Embryonic facial prominence (tissue), 1 donor: Measurements from ENCODE around the gene SMYD3.
"Not testable (repeated sequence)": the region's sequence is repeated elsewhere in the genome, so short reads cannot be mapped to it uniquely, and the experiment has no call there.

ENCODE experiments used
- DNase-seq: peaks from one replicate; pipeline ENCODE4 v3.0.0-alpha.2; 2016; ENCODE audit errors: extremely low spot score

SMYD3 gene

DNA sequence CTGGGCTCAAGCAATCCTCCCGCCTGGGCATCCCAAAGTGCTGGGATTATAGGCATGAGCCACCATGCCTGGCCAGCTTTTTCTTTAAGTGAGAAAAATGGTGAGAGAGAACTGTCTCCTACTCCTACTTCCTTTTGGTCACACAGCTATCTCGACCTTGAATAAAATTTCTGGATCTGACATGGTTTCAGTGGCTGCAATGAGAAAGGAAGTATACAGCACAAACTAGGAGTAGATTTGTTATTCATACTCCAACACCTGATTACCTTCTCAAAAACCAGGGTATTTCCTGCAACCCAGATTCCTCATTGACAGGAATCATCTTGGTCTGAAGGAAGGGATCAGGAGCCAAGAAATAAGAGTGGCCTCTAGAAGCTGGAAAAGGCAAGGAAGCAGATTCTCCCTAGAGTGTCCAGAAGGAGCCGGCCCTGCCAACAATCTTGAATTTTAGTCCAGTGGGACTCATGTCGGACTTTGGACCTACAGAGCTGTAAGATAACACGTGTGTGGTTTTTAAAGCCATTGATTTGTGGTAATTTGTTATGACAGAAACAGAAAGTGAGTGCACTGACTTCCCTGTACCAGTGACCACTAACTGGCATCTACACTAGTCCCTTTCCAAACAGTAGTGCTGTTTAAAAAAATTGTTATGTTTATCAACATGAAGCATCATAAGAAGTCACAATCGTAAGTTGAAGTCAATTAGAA is 516.6 kb downstream of the SMYD3 start:
- no peak for DNase-seq

DNA sequence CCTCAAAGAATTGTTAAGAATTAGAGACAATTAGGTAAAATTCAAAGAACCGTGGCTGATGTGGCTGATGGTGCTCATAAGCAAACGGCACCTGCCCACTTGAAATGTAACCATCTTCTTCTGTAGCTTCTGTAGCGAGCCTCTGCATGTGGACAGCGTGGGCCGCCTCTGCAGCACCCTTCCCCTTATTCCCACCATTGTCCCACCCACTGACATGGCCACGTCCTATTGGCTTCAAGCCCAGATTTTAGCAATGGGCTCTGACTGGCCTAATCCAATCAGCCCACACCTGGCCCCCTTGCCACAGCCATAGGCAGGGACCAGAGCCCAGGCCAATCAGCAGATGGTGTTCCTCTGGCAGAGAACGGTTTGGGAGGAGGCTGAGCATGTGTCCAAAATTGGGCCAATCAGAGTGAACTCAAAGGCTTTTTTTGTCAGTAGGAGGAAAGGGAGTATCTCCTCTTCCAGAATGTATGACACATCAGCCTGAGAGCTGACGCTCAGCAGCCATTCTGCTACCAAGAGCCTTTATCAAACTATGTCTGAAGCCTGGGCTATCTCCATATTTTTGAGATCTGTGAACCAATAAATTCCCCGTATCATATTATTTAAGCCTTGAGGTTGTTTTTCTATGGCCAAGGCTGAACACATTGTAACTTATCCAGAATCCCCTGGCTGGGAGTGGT is 518.5 kb downstream of the SMYD3 start:
- DNase-seq = no peak

GRCh38 chr1:245987997-245988392 is 519.1 kb downstream of the SMYD3 start:
- no peak for DNase-seq

- no peak for DNase-seq
These were observed 519.5 kb downstream of the SMYD3 start for GRCh38 chr1:245987577-245987976.

DNA sequence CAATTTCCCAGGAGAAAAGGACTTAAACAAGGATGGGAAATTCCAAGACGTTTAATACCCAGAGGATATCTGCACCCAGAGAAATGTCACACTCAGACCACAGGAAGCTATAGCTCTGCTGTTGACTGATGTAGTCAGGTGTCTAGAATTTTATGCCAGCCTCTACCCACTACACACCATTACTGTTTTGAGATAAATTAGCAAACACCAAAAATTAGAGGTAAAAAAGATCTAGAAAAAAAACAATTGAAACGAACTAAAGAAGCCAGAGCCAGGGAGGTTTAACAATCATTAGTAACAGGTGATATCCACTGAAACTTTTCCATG is 519.9 kb downstream of the SMYD3 start:
- DNase-seq = no peak

GRCh38 chr1:245986404-245987218 is 520.5 kb downstream of the SMYD3 start:
- DNase-seq = no peak

GRCh38 chr1:245984390-245985155 is 522.5 kb downstream of the SMYD3 start:
- peak; percentile 25 for DNase-seq

DNA sequence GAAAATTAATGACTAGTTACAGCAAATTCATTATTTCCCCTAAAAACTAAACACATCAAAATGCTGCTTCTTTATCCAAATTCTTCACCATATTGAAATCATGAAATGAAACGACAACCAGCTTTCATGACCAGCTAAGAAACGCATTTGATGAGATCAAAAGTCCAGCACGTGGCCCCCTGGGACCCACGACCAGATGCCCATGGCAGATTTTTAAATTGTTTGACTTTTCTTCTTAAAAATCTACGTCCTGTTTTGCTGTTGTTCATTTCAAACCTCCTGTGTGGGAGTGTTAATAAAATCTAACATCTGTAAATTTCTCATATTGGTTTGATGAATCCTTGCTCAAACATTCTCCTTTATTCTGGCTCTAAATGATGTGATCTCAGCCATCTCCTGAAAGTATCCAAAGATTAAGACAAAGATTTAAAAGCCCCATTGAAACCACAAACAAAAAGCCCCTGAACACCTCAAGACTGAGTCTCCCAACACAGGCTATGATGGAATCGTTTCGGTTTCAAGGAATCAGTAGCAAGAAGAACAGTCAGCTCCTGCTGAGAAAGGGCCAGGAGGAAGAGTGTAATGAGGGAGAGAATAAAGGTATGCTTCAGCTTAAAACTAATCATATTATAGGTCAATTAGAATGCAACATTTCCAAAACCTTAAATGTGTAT is 523.6 kb downstream of the SMYD3 start:
- DNase-seq = no peak

- no peak for DNase-seq
These were observed 527.5 kb downstream of the SMYD3 start for GRCh38 chr1:245979589-245979988.

- no peak for DNase-seq
These were observed 528.2 kb downstream of the SMYD3 start for GRCh38 chr1:245978915-245979314.

GRCh38 chr1:245972476-245972875 is 534.6 kb downstream of the SMYD3 start:
- DNase-seq = no peak

GRCh38 chr1:245971711-245972085 is 535.4 kb downstream of the SMYD3 start:
- DNase-seq = no peak

- not testable (repeated sequence) for DNase-seq
These were observed 535.9 kb downstream of the SMYD3 start for GRCh38 chr1:245971076-245971710.

DNA sequence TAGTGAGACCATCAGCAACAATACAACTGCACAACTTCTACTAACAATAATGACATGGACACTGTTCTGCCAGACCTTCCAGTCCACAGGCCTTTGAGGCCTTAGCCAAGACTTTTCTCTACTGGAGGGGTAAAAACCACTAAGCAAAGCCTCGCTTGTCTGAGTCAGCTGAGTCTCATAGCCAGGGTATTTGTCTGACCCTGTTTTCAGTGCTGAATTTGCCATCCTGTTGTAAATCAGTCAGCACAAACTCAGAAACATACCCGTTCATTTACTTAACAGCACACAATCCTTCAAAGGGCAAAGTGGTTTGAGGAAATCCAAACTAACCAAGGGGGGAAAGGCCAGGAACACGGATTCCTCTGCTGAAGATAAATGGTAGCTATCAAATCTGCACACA is 537.8 kb downstream of the SMYD3 start:
- no peak for DNase-seq

DNA sequence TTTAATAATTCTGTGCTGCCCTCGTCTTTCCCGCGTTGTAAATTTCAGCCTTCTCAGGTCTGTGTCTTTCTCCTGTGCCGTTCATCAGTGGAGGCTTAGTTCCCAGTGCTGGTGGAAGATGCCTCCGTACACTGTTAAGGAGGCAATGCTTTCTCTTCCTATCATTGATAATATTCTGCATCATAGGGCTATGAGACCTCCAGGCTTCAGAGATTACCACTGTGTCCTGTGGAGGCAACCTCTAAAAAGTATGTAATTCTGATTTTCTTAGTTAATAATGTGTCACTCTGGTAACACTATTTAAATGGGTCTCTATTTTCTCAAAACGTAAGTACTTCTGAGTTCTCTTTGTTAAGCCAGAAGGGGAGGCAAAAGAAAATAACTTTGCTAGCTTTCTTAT is 538.3 kb downstream of the SMYD3 start:
- DNase-seq = no peak

DNA sequence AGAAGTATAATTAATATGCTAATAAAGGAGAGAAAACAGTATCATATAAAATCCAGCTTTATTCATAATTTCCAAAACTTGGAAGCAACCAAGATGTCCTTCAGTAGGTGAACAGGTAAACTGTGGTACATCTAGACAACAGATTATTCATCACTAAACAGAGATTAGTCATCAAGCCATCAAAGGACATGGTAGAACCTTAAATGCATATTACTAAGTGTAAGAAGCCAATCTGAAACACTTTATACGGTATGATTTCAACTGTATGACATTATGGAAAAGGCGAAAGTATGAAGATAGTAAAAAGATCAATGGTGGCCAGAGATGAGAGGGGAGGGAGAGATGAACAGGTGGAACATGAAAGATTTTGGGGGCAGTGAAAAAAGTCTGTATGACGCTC is 541.7 kb downstream of the SMYD3 start:
- DNase-seq = no peak

- no peak for DNase-seq
These were observed 543.4 kb downstream of the SMYD3 start for GRCh38 chr1:245963649-245964048.

DNA sequence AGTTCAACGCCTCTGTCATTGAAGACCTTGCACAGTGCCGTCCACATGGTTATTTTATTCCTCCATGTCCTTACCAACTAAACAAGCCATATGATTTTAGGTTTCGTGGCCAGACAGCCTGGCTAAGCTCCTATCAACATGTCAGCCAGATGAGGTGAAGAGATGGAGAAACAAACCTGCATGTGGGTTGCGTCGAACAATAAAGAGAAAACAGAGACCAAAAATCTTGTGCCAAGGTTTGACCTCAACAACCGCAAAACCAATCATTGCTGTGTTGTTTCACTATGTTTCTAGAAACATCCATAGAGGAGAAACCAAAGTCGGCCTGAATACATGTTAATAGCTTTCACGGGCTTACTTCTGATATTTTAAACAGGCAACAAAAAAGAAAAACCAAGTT is 544.6 kb downstream of the SMYD3 start:
- no peak for DNase-seq

GRCh38 chr1:245961137-245961540 is 545.9 kb downstream of the SMYD3 start:
- no peak for DNase-seq

DNA sequence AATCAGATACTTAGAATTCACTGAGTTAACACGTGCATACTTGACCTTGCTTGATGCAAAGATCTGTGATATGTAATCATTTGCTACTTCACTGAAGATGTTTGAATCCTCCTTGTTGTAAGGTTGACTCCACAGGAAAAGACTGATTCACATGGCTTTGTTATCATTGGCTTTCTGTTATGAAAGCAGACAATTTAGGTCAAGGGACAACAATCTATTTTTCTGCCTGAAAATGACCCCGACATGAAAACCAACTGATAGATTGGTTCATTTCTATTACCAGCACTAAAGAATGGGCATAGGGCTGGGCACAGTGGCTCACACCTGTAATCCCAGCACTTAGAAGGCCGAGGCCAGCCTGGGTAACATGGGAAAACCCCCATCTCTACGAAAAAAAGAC is 546.9 kb downstream of the SMYD3 start:
- no peak for DNase-seq

GRCh38 chr1:245958016-245958415 is 549.1 kb downstream of the SMYD3 start:
- DNase-seq = no peak
